Cerebellar cortex (tissue), 1 donor: ENCODE results near the gene TTBK2.
"Not testable (repeated sequence)": the region's sequence is repeated elsewhere in the genome, so short reads cannot be mapped to it uniquely, and the experiment has no call there.

Source experiments
- DNase-seq: peaks from one replicate; pipeline ENCODE4 v3.0.0-alpha.2; 2015; ENCODE audit warnings: low spot score

Gene TTBK2

GRCh38 chr15:42920519-42921341 lies at the start of gene TTBK2:
Gene TTBK2, minus strand, starts transcription at chr15:42920778. Its CDS starts 42,161 bp downstream, at chr15:42878617.
- DNase-seq = peak; percentile 100

- no peak for DNase-seq
Observed at GRCh38 chr15:42964476-42964875, 43.9 kb upstream of the TTBK2 start.

DNA sequence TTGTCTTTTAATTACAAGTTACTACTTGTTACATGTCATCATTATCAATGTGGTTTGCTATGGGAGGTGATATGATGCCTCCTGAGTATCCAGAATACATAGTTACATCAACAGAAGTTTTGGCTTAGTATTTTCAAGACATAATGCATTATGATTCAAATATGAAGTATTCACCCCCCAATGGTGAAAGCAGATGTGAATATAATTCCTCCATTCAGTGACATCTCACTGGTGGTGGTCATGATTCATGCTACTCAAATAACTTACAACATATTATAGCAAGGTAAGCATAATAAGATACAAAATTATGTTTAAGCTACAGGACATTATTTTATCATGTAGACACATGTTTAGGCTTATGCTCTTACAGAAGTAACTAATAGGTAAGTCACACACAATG lies 34.9 kb upstream of the TTBK2 start:
- DNase-seq = no peak

- no peak for DNase-seq
Observed at GRCh38 chr15:42954291-42954690, 33.7 kb upstream of the TTBK2 start.

DNA sequence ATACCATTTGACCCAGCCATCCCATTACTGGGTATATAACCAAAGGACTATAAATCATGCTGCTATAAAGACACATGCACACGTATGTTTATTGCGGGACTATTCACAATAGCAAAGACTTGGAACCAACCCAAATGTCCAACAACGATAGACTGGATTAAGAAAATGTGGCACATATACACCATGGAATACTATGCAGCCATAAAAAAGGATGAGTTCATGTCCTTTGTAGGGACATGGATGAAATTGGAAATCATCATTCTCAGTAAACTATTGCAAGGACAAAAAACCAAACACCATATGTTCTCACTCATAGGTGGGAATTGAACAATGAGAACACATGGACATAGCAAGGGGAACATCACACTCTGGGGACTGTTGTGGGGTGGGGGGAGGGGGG lies 28.3 kb upstream of the TTBK2 start:
- DNase-seq = not testable (repeated sequence)

- no peak for DNase-seq
Observed at GRCh38 chr15:42940527-42940926, 19.9 kb upstream of the TTBK2 start.

DNA sequence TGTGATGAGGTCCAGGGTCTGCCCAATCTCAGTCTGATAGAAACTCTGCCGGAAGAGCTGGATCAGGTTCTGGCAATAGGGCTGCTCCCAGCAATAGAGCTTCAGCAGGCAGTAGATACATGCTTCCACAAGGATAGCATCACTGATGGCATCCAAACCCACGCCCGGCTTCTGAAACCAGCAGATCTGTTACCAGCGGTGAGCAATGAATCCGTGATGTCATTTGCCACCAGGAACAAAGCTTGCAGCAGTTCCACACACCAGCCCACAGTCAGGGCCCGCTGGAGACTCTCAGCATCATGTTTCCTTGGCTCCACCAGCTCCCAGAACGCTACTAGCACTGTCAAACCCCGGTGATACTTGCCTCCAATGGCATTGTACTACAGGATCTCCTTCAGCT lies 19.3 kb upstream of the TTBK2 start:
- no peak for DNase-seq

DNA sequence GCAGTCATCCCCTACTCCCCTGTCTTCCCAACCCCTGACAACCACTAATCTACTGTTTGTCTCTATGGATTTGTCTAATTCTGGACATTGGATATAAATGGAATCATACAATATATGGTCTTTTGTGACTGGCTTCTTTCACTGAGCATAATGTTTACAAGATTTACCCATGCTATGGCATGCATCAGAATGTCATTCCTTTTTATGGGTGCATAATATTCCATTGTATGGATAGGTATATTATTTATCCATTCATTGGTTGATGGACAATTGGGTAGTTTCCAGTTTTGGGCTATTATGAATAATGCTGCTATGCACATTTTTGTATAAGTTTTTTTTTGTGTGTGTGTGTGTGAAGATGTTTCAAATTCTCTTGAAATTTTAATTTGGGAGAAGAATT lies 16.6 kb upstream of the TTBK2 start:
- DNase-seq = no peak

DNA sequence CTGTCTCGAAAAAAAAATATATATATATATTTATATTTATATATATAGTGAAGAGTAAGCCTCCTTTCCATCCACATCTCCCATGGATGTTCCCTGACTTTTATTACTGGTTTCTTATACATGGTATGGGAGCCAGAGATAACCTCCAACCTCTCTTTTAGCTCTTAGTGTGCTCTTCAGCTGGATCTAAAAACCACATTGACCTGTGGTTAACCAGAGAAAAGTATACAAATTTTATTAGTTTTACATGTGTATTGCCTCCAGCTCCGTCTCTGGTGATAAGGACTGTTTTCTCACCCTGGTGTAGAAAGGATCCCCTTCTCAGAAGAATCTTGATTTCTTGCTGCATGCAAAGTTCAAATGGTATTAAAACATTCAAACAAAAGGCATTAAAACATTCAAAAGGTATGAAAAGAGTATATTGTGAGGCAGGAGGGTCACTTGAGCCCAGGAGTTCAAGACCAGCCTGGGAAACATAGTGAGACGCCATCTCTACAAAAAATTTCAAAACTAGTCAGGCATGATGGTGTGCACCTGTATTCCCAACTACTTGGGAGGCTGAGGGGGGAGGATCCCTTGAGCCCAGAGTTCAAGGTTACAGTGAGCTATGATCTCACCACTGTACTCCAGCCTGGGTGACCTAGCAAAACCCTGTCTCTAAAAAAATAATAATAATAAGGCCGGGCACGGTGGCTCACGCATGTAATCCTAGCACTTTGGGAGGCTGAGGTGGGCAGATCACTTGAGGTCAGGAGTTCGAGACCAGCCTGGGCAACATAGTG lies 13.5 kb upstream of the TTBK2 start:
- DNase-seq = no peak

- no peak for DNase-seq
Observed at GRCh38 chr15:42932833-42933515, 12.4 kb upstream of the TTBK2 start.

- no peak for DNase-seq
Observed at GRCh38 chr15:42931702-42932486, 11.3 kb upstream of the TTBK2 start.

GRCh38 chr15:42929306-42929848 lies 8.8 kb upstream of the TTBK2 start:
- no peak for DNase-seq

DNA sequence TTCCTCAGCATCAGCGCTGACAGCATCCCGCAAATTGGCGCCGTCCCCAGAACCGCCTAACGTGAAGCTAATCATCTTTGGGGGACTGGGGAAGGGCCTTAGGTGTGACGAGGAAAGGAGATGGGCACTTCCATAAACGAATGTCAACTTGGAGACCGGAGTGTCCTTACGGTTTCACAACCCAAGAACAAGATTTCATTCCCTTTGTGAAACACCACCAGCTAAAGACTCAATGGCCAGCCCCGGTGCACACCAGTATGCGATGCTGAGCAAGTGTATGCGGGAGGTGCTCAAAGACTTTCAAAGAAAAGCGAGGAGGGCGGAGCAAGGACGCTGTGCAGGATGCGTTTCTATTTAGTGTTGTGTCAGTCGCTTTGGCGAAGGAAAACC lies 759 bp upstream of the TTBK2 start:
- DNase-seq = peak; percentile 55

DNA sequence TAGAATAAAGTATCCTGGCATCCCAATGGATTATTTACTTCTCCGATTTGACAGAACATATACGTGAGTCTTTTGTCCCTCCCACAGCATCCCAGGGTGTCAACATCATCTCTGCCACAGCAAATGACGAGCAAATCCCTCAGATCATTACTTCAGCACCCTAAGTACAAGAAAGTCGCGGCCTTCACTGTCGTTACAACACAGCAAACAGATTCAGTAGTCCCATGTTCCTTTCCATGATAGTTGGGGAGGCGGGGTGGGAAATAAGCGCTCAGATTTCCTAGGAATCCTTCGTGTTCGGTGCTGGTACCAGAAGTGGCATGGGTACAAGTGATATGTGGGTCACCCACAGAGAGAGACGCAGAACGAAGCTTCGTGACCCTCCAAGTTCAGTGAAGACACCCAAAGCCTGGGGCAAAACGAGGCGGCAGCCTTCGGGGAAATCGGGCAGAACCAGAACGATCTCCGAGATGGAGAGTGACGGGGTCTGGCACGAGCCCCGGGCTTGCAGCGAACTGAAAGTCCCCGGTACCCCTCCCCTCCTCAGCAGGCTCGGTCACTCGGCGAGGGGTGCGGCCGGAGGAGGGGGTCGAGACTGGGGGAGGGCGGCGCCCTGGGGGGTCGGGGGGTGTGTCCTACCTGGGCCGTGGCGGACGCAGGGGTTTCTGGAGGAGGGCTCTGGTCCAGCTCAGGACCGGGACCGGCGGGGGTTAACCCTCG lies 619 bp downstream of the TTBK2 start:
- peak; percentile 55 for DNase-seq

DNA sequence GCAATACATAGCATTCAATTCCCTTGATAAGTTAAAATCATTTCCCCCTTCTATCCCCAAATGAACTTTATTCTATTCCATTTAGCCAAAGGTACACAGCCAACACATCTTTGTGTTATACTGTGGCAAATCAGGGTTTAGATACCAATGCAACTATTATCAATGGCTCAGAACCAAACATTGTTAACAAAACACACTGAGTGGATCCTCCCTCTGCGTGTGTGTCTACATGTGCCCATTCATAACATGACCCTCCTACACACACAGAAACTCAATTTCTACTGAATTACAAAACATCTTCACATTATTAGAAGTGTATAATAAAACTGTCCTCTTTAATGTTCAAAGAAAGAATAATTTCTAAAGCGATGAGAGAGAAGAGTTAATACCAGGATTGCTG lies 1.3 kb downstream of the TTBK2 start:
- DNase-seq = no peak

GRCh38 chr15:42918047-42918446 lies 2.5 kb downstream of the TTBK2 start:
- DNase-seq = no peak

- no peak for DNase-seq
Observed at GRCh38 chr15:42915654-42916315, 4.8 kb downstream of the TTBK2 start.

GRCh38 chr15:42914728-42915497 lies 5.7 kb downstream of the TTBK2 start:
- no peak for DNase-seq

DNA sequence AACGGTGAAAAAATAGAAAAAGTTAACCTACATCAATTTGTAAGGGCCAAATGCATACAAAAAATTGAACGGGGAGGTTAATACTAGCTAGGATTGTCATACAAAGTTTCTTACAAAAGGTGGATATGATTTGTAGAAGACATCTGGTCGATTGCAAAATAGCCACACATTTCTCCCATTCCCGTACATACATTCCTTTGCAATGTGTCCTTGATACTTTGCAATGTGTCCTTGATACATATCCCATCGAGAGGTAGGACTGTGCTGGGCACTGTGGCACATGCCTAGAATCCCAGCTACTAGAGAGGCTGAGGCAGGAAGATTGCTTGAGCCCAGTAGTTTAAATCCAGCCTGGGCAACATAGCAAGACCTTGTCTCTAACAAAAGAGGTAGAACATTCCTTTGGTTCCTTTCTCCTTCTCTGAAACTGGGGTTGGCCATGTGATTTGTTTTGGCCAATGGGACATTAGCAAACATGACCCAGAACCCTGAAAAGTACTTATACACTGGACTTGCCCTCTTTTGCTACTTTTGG lies 9.5 kb downstream of the TTBK2 start:
- DNase-seq = no peak
